Measurements from ENCODE around the gene PLXNC1.

DNA sequence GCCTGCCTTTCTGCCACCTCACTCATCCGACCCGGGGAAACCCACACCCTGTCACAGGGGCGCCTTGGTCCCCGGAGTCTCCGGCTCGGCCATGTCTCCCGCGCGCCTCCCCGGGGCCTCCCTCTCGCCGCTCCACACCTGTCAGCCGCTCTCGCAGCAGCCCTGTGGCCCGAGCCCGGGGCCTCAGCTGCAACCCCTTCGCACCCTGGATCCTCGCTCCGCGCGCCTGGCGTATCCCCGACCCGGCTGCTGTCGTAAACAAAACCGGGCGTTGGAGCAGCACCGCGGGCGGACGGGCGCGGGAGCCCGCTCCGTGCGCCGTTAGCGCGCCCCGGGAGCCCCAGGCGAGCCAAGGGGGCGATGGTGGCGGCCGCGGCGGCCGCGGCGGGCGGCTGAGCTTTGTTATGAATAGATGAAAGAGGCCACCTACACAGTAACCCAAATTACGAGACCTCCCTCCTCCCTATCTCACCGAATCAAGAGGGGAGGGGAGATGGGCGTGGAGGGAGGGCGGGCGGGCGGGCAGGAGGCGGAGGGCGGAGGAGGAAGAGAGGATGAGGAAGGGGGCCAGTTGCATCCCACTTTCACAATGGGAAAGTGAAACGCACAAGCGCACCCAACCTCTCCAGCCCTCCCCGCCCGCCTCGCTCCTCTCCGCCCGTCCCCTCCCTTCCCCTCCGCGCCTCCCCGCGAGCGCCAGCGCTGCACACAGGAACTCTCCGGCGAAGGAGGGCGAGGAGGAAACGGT, at the start of gene PLXNC1:
- TF ChIP-seq, protein P1, sequence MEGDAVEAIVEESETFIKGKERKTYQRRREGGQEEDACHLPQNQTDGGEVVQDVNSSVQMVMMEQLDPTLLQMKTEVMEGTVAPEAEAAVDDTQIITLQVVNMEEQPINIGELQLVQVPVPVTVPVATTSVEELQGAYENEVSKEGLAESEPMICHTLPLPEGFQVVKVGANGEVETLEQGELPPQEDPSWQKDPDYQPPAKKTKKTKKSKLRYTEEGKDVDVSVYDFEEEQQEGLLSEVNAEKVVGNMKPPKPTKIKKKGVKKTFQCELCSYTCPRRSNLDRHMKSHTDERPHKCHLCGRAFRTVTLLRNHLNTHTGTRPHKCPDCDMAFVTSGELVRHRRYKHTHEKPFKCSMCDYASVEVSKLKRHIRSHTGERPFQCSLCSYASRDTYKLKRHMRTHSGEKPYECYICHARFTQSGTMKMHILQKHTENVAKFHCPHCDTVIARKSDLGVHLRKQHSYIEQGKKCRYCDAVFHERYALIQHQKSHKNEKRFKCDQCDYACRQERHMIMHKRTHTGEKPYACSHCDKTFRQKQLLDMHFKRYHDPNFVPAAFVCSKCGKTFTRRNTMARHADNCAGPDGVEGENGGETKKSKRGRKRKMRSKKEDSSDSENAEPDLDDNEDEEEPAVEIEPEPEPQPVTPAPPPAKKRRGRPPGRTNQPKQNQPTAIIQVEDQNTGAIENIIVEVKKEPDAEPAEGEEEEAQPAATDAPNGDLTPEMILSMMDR (conservative IDR thresholded peaks at IDR 0.05 in 1 of 2, IDR thresholded peaks at IDR 0.05 in 1 of 2; ENCODE audit: extremely low read depth in 1 of 2, insufficient read depth in 1 of 2, low read depth in 1 of 2, low read length in 2 of 2) = no peak
- no peak for TF ChIP-seq EZH2 (IDR thresholded peaks at IDR 0.05; ENCODE audit: borderline replicate concordance, low read length)

Data from mammary epithelial cell (primary cell).